ENCODE results near the gene MAG.

The MAG gene

GRCh38 chr19:35268536-35269437, 23.2 kb upstream of the MAG start, which contains the start of gene USF2:
TSS of gene USF2 (plus strand) at chr19:35268962. CDS start at chr19:35269102, 140 bp downstream.
- in situ Hi-C loops (cut with MboI; ENCODE audit: low sequenced_read_pairs, unreplicated experiment): no loop called here
- TF ChIP-seq CTCF (IDR thresholded peaks at IDR 0.05; ENCODE audit: borderline replicate concordance, control extremely low read depth, extremely low read depth, insufficient read depth, missing control alignments): no peak
- peak; percentile 86 for DNase-seq (ENCODE audit: low spot score)

GRCh38 chr19:35269438-35270117, 22.4 kb upstream of the MAG start:
- peak; percentile 84 for TF ChIP-seq CTCF (IDR thresholded peaks at IDR 0.05; ENCODE audit: borderline replicate concordance, control extremely low read depth, extremely low read depth, insufficient read depth, missing control alignments)
- DNase-seq (ENCODE audit: low spot score): peak; percentile 90
- in situ Hi-C loops (cut with MboI; ENCODE audit: low sequenced_read_pairs, unreplicated experiment): no loop called here

- DNase-seq (ENCODE audit: low spot score): no peak
- in situ Hi-C loops (cut with MboI; ENCODE audit: low sequenced_read_pairs, unreplicated experiment): no loop called here
- TF ChIP-seq CTCF (IDR thresholded peaks at IDR 0.05; ENCODE audit: borderline replicate concordance, control extremely low read depth, extremely low read depth, insufficient read depth, missing control alignments): no peak
Observed at GRCh38 chr19:35270381-35270811, 21.6 kb upstream of the MAG start.

- DNase-seq (ENCODE audit: low spot score): no peak
- TF ChIP-seq CTCF (IDR thresholded peaks at IDR 0.05; ENCODE audit: borderline replicate concordance, control extremely low read depth, extremely low read depth, insufficient read depth, missing control alignments): no peak
- in situ Hi-C loops (cut with MboI; ENCODE audit: low sequenced_read_pairs, unreplicated experiment): no loop called here
Observed at GRCh38 chr19:35271546-35271945, 20.4 kb upstream of the MAG start.

GRCh38 chr19:35272122-35272719, 19.7 kb upstream of the MAG start:
- TF ChIP-seq CTCF (IDR thresholded peaks at IDR 0.05; ENCODE audit: borderline replicate concordance, control extremely low read depth, extremely low read depth, insufficient read depth, missing control alignments): no peak
- in situ Hi-C loops (cut with MboI; ENCODE audit: low sequenced_read_pairs, unreplicated experiment): no loop called here
- DNase-seq (ENCODE audit: low spot score): no peak

GRCh38 chr19:35272954-35273649, 18.9 kb upstream of the MAG start:
- in situ Hi-C loops (cut with MboI; ENCODE audit: low sequenced_read_pairs, unreplicated experiment): no loop called here
- no peak for TF ChIP-seq CTCF (IDR thresholded peaks at IDR 0.05; ENCODE audit: borderline replicate concordance, control extremely low read depth, extremely low read depth, insufficient read depth, missing control alignments)

More at GRCh38 chr19:35272954-35273649, 18.9 kb upstream of the MAG start:
- DNase-seq (ENCODE audit: low spot score): no peak
